Measurements from ENCODE around the gene PIGS.

GRCh38 chr17:28598799-28599310, 27.5 kb upstream of the PIGS start, which contains the start of gene SPAG5:
- no peak for TF ChIP-seq CTCF (IDR thresholded peaks at IDR 0.05; ENCODE audit: insufficient read depth, low read depth, low read length)
- TF ChIP-seq EZH2 (IDR thresholded peaks at IDR 0.05; ENCODE audit: insufficient read depth, low read length): no peak
